ENCODE measurements around the gene RPP40. TPM values are rescaled to one million over a fixed set of nuclear protein-coding genes. Genes with fewer than 3 reads are reported as not detected.

RPP40 gene
- total and polyA plus RNA-seq, 2 of the 13 experiments (the other 11 are each of a cell fraction or from before 2014, with no cell fraction given) = 18.0 to 41.2 TPM

DNA sequence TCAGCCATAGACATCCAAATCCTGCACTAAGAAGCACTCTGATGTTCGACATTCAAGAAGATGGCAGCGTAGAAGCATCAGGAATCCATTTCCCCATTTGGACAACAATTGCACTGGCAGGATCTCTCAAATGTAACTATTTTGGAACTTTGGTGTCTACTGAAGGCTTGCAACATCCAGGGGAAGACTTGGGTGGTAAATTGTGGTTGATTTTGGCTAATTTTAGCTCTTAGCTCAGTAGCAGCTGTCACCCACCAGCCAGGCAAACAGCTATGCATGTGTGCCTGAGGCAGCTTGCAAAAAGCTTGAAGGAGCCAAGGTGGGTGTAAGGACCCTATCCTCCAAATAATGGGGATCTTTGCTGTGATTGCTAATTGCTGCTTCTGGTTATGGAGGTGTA, 46.2 kb upstream of the RPP40 start (continued):
- TF ChIP-seq, protein P1, sequence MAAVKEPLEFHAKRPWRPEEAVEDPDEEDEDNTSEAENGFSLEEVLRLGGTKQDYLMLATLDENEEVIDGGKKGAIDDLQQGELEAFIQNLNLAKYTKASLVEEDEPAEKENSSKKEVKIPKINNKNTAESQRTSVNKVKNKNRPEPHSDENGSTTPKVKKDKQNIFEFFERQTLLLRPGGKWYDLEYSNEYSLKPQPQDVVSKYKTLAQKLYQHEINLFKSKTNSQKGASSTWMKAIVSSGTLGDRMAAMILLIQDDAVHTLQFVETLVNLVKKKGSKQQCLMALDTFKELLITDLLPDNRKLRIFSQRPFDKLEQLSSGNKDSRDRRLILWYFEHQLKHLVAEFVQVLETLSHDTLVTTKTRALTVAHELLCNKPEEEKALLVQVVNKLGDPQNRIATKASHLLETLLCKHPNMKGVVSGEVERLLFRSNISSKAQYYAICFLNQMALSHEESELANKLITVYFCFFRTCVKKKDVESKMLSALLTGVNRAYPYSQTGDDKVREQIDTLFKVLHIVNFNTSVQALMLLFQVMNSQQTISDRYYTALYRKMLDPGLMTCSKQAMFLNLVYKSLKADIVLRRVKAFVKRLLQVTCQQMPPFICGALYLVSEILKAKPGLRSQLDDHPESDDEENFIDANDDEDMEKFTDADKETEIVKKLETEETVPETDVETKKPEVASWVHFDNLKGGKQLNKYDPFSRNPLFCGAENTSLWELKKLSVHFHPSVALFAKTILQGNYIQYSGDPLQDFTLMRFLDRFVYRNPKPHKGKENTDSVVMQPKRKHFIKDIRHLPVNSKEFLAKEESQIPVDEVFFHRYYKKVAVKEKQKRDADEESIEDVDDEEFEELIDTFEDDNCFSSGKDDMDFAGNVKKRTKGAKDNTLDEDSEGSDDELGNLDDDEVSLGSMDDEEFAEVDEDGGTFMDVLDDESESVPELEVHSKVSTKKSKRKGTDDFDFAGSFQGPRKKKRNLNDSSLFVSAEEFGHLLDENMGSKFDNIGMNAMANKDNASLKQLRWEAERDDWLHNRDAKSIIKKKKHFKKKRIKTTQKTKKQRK (IDR thresholded peaks at IDR 0.05; ENCODE audit: low read length) = no peak
- TF ChIP-seq KLF16 (CRISPR knock-in tag; IDR thresholded peaks at IDR 0.05) (no peak), NFE2 (CRISPR knock-in tag; IDR thresholded peaks at IDR 0.05) (no peak), MAFK (conservative IDR thresholded peaks at IDR 0.05 in 1 of 2, IDR thresholded peaks at IDR 0.05 in 1 of 2; ENCODE audit: low read length in 2 of 2) (no peak), AHR (CRISPR knock-in tag; IDR thresholded peaks at IDR 0.05) (no peak), XRCC5 (optimal IDR thresholded peaks at IDR 0.05; ENCODE audit: low read length) (no peak)

- in situ Hi-C loops (cut with HindIII; ENCODE audit: extremely low pct_ligation_motif_present, low pct_unique_long_range_greater_than_20kb) = no loop called here
- intact Hi-C loops (cut with micrococcal nuclease; ENCODE audit: unreplicated experiment) = no loop called here
- no peaks in the 10 kb centered on the region for H3K79me2 ChIP-seq (ENCODE audit: insufficient read depth, low read length)
- H3K4me1 ChIP-seq (ENCODE audit: insufficient read depth, low read length) = no peaks in the 10 kb centered on the region
- DNase-seq (ENCODE audit: low spot score) (no peak), FAIRE-seq (no peak), ATAC-seq (no peak)
- ChIA-PET CTCF (ENCODE audit: low intra/inter-chr PET ratio, low total read pairs) (no interaction called here), POLR2A (no interaction called here)
- no peak overlapping the region for H3K27ac ChIP-seq (ENCODE audit: extremely low read length, insufficient read depth, low read length)
- no peak overlapping the region for H3K4me2 ChIP-seq (ENCODE audit: low read depth, low read length)
- no TSS peak for BruUV-seq (replicated peaks)
- peaks cover 16% of the 10 kb centered on the region for H3K9me3 ChIP-seq (ENCODE audit: low read length)
- H3K36me3 ChIP-seq (replicated peaks in 1 of 2; ENCODE audit: control insufficient read depth in 1 of 2, insufficient read depth in 2 of 2, low read length in 2 of 2) = no peaks in the 10 kb centered on the region
- no peak overlapping the region for H3K9ac ChIP-seq (ENCODE audit: insufficient read depth, low read depth, low read length)
- no peak overlapping the region for H2AFZ ChIP-seq (ENCODE audit: low read length)
- no peaks in the 10 kb centered on the region for H4K20me1 ChIP-seq (ENCODE audit: insufficient read depth, low read length)
- H3K27me3 ChIP-seq (ENCODE audit: control insufficient read depth in 1 of 2, insufficient read depth in 2 of 2, low read length in 2 of 2) = no peaks in the 10 kb centered on the region
- no peak overlapping the region for H3K4me3 ChIP-seq (replicated peaks in 1 of 3; ENCODE audit: insufficient read depth in 1 of 3, low read depth in 2 of 3, low read length in 3 of 3)
- WGBS (ENCODE audit: low lambda C conversion rate) = 94% methylated on average over 9 of the region's 9 CpGs
- TF ChIP-seq ZNF142 (CRISPR knock-in tag; IDR thresholded peaks at IDR 0.05) (no peak), ZNF260 (CRISPR knock-in tag; IDR thresholded peaks at IDR 0.05; ENCODE audit: borderline replicate concordance, low read depth) (no peak), ZNF354B (CRISPR knock-in tag; IDR thresholded peaks at IDR 0.05) (no peak), TOPORS (CRISPR knock-in tag; IDR thresholded peaks at IDR 0.05) (no peak), ZNF614 (CRISPR knock-in tag; IDR thresholded peaks at IDR 0.05; ENCODE audit: borderline replicate concordance) (no peak), ZNF552 (CRISPR knock-in tag; IDR thresholded peaks at IDR 0.05; ENCODE audit: borderline replicate concordance) (no peak), SMC3 (IDR thresholded peaks at IDR 0.05; ENCODE audit: low read length) (no peak)
- TF ChIP-seq, protein P2, sequence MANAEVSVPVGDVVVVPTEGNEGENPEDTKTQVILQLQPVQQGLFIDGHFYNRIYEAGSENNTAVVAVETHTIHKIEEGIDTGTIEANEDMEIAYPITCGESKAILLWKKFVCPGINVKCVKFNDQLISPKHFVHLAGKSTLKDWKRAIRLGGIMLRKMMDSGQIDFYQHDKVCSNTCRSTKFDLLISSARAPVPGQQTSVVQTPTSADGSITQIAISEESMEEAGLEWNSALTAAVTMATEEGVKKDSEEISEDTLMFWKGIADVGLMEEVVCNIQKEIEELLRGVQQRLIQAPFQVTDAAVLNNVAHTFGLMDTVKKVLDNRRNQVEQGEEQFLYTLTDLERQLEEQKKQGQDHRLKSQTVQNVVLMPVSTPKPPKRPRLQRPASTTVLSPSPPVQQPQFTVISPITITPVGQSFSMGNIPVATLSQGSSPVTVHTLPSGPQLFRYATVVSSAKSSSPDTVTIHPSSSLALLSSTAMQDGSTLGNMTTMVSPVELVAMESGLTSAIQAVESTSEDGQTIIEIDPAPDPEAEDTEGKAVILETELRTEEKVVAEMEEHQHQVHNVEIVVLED (CRISPR knock-in tag; IDR thresholded peaks at IDR 0.05; ENCODE audit: borderline replicate concordance) = no peak
Observed at GRCh38 chr6:5046430-5046829, 42.6 kb upstream of the RPP40 start.
